HEK293 (cell line): ENCODE results near the gene SLC25A14.
"Not testable (repeated sequence)": the region's sequence is repeated elsewhere in the genome, so short reads cannot be mapped to it uniquely, and the experiment has no call there.

Experiments used
- CTCF ChIA-PET: fragments of 350-600 bp; formaldehyde crosslinking; extraction: SDS; loops from one replicate; lab custom pipeline; 2021; ENCODE audit warnings: antibody characterized with exemption; lab: Yijun Ruan, JAX
- POLR2A ChIA-PET: fragments of 300-600 bp; formaldehyde crosslinking; extraction: SDS; loops from one replicate; lab custom pipeline; 2020; ENCODE audit warnings: antibody characterized with exemption, inconsistent platforms; lab: Yijun Ruan, JAX
- H3K27ac ChIP-seq: fragments of 200-500 bp; sonication (Bioruptor generic); 2 replicates; pipeline ENCODE4 v1.5.1; 2014; ENCODE audit warnings: low read depth, low read length, control low read depth, inconsistent platforms; ENCODE audit errors: extremely low read depth
- H3K36me3 ChIP-seq, 2 experiments: fragments of 200-500 bp in 1 of 2; sonication (Bioruptor generic) in 1 of 2; 1 replicate in 1 of 2; 2 replicates in 1 of 2; pipeline ENCODE4 v1.5.1; 2014 to 2017; ENCODE audit warnings: inconsistent platforms in 2 of 2, low read length in 2 of 2; ENCODE audit not compliant: control insufficient read depth in 2 of 2, insufficient read depth in 1 of 2
- H3K4me1 ChIP-seq: fragments of 200-500 bp; sonication (Bioruptor generic); 2 replicates; pipeline ENCODE4 v1.5.1; 2014; ENCODE audit warnings: mild to moderate bottlenecking, low read length, inconsistent platforms; ENCODE audit not compliant: control insufficient read depth, insufficient read depth
- H3K4me3 ChIP-seq: 2 replicates; pipeline ENCODE4 v1.5.1; 2011; ENCODE audit warnings: low read depth, mild to moderate bottlenecking, control low read depth, low read length, moderate library complexity
- H3K9me3 ChIP-seq: fragments of 200-500 bp; sonication (Bioruptor generic); 2 replicates; pipeline ENCODE4 v1.5.1; 2014; ENCODE audit warnings: low read depth, low read length, inconsistent platforms; ENCODE audit not compliant: control insufficient read depth, insufficient read depth
- KLF8 ChIP-seq: fragments of 450-650 bp; formaldehyde crosslinking; IDR thresholded peaks from 2 replicates; pipeline ENCODE4 v1.5.1; 2016; ENCODE audit warnings: missing biosample characterization, missing genetic modification characterization
- PRDM1 ChIP-seq: fragments of 450-650 bp; formaldehyde crosslinking; IDR thresholded peaks from 2 replicates; pipeline ENCODE4; 2016; ENCODE audit warnings: missing biosample characterization, missing genetic modification characterization
- SP3 ChIP-seq: fragments of 450-650 bp; formaldehyde crosslinking; IDR thresholded peaks from 2 replicates; pipeline ENCODE4 v1.5.1; 2016; ENCODE audit warnings: missing biosample characterization, missing genetic modification characterization
- ZNF146 ChIP-seq: fragments of 450-650 bp; formaldehyde crosslinking; IDR thresholded peaks from 2 replicates; pipeline ENCODE4 v1.5.1; 2016; ENCODE audit warnings: missing biosample characterization, missing genetic modification characterization
- ZNF155 ChIP-seq: fragments of 450-650 bp; formaldehyde crosslinking; IDR thresholded peaks from 2 replicates; pipeline ENCODE4 v1.5.1; 2016; ENCODE audit warnings: missing biosample characterization, missing genetic modification characterization
- ZNF19 ChIP-seq: fragments of 450-650 bp; formaldehyde crosslinking; IDR thresholded peaks from 2 replicates; pipeline ENCODE4; 2016; ENCODE audit warnings: missing biosample characterization, missing genetic modification characterization, low read depth
- ZNF214 ChIP-seq: fragments of 450-650 bp; formaldehyde crosslinking; IDR thresholded peaks from 2 replicates; pipeline ENCODE4 v1.5.1; 2017; ENCODE audit warnings: missing biosample characterization, mild to moderate bottlenecking, missing genetic modification characterization, borderline replicate concordance
- ZNF416 ChIP-seq: fragments of 450-650 bp; formaldehyde crosslinking; IDR thresholded peaks from 2 replicates; pipeline ENCODE4 v1.5.1; 2016; ENCODE audit warnings: missing biosample characterization, missing genetic modification characterization
- ZNF433 ChIP-seq: fragments of 450-650 bp; formaldehyde crosslinking; IDR thresholded peaks from 2 replicates; pipeline ENCODE4 v1.5.1; 2016; ENCODE audit warnings: missing biosample characterization, missing genetic modification characterization, low read depth
- ZSCAN16 ChIP-seq: fragments of 450-650 bp; formaldehyde crosslinking; IDR thresholded peaks from 2 replicates; pipeline ENCODE4 v1.5.1; 2016; ENCODE audit warnings: missing biosample characterization, missing genetic modification characterization
- TF ChIP-seq, protein P1 (sequence below): fragments of 450-650 bp; formaldehyde crosslinking; conservative IDR thresholded peaks from 2 replicates; pipeline ENCODE4 v1.5.1; 2016; ENCODE audit warnings: low read depth, missing biosample characterization, missing genetic modification characterization

Gene SLC25A14

DNA sequence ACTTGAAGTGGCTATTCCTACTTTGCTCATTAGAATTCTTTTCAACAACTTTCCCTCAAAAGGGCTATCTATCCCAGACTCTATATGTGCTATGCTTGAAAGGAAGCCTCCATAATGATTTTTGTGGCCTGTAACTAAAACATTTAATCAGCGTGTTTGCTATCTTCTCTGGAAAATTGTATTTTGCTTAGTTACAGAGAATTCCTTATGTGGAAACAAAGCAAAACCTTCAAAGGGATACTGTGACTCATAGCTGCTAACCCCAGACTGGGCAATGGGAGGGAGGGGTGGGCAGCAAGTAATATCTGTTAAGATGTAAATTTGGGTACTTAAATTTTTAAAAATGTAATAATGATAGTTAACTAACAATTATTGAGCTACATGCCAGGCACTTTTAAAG, 3.7 kb downstream of the SLC25A14 start:
- Histone ChIP-seq H3K9me3 (no peaks in the 10 kb centered on the region), H3K36me3 (no peaks in the 10 kb centered on the region), H3K27ac (no peak overlapping the region), H3K4me3 (no peak overlapping the region), H3K4me1 (no peaks in the 10 kb centered on the region)
- ChIA-PET POLR2A (no interaction called here), CTCF (interaction anchor here (1.3 kb wide), 1 partner anchor 13 kb away, joined by 8 read pairs; no protein-coding TSS in a partner anchor)
- TF ChIP-seq ZNF19 (tag by site-specific recombination) = no peak

DNA sequence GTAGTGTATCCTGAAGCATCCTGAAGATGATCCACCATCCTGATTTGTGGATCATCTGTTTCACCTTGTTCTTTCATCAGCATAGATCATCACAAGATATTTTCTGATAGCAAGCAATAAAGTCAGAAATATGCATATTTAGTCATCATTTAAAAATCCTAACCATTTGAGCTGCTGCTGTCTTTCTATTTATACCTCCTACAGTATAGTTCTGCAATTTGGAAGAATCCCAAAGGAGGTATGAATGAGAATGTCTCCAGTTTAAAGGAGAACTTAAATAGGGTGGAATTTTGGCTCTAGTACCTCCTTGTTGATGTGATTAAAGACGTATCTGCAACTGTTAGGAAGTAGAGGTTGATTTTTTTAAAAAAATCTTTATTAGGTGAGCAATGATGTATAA, 7.6 kb downstream of the SLC25A14 start:
- POLR2A ChIA-PET = no interaction called here
- H3K27ac ChIP-seq = no peak overlapping the region
- no peak for TF ChIP-seq SP3 (tag by site-specific recombination)
- TF ChIP-seq ZNF214 (tag by site-specific recombination) = no peak
- TF ChIP-seq, all 188 proteins: peak for 0
- H3K9me3 ChIP-seq = no peaks in the 10 kb centered on the region
- peaks cover 9 to 20% of the 10 kb centered on the region in 2 experiments; a peak in 2 of 3 replicates for H3K36me3 ChIP-seq
- no peaks in the 10 kb centered on the region for H3K4me1 ChIP-seq
- no peak overlapping the region for H3K4me3 ChIP-seq
- CTCF ChIA-PET = no interaction called here

DNA sequence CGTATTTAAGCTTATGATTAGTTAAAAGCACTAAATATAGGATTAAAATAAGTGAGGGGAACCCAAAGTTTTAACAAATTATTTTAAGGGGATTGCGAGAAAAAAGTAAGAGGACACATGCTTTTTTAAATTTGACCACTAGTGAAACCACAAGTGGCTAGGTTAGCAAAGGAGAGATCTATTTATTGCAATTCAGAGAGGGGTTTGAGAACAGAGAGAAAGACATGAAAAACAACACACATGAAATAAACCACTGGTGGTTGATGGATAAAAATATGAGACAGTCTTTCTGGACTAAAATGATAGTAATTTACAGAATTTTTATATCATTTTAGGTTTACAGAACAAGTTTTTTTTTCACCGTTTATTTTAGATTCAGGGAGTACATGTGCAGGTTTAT, 11.8 kb downstream of the SLC25A14 start:
- peaks cover 9 to 20% of the 10 kb centered on the region in 2 experiments; a peak in 2 of 3 replicates for H3K36me3 ChIP-seq
- H3K27ac ChIP-seq = no peak overlapping the region
- H3K4me1 ChIP-seq = no peaks in the 10 kb centered on the region
- POLR2A ChIA-PET = no interaction called here
- CTCF ChIA-PET = no interaction called here
- TF ChIP-seq, protein P1, sequence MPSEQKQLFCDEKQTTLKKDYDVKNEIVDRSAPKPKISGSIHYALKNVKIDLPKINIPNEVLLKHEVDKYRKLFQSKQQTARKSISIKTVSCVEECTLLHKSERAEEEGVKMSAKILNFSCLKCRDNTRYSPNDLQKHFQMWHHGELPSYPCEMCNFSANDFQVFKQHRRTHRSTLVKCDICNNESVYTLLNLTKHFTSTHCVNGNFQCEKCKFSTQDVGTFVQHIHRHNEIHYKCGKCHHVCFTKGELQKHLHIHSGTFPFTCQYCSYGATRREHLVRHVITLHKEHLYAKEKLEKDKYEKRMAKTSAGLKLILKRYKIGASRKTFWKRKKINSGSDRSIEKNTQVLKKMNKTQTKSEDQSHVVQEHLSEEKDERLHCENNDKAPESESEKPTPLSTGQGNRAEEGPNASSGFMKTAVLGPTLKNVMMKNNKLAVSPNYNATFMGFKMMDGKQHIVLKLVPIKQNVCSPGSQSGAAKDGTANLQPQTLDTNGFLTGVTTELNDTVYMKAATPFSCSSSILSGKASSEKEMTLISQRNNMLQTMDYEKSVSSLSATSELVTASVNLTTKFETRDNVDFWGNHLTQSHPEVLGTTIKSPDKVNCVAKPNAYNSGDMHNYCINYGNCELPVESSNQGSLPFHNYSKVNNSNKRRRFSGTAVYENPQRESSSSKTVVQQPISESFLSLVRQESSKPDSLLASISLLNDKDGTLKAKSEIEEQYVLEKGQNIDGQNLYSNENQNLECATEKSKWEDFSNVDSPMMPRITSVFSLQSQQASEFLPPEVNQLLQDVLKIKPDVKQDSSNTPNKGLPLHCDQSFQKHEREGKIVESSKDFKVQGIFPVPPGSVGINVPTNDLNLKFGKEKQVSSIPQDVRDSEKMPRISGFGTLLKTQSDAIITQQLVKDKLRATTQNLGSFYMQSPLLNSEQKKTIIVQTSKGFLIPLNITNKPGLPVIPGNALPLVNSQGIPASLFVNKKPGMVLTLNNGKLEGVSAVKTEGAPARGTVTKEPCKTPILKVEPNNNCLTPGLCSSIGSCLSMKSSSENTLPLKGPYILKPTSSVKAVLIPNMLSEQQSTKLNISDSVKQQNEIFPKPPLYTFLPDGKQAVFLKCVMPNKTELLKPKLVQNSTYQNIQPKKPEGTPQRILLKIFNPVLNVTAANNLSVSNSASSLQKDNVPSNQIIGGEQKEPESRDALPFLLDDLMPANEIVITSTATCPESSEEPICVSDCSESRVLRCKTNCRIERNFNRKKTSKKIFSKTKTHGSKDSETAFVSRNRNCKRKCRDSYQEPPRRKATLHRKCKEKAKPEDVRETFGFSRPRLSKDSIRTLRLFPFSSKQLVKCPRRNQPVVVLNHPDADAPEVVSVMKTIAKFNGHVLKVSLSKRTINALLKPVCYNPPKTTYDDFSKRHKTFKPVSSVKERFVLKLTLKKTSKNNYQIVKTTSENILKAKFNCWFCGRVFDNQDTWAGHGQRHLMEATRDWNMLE (tag by site-specific recombination) = no peak
- H3K4me3 ChIP-seq = no peak overlapping the region
- H3K9me3 ChIP-seq = no peaks in the 10 kb centered on the region

DNA sequence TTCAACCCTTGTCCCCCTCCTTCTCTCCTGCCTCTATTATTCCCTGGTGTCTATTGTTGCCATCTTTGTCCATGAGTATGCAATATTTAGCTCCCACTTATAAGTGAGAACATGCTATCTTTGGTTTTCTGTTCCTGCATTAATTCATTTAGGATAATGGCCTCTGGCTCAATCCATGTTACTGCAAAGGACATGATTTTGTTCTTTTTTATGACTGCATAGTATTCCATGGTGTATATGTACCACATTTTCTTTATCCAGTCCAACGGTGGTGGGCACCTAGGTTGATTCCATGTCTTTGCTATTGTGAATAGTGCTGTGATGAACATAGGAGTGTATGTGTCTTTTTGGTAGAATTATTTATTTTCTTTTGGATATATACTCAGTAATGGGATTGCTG, 12.3 kb downstream of the SLC25A14 start:
- H3K9me3 ChIP-seq, H3K4me3 ChIP-seq, POLR2A ChIA-PET, CTCF ChIA-PET, H3K27ac ChIP-seq, H3K4me1 ChIP-seq: not testable (repeated sequence)
- TF ChIP-seq ZNF146 (tag by site-specific recombination) = peak; percentile 66
- H3K36me3 ChIP-seq = peaks cover 9 to 20% of the 10 kb centered on the region in 2 experiments; a peak in 2 of 3 replicates

DNA sequence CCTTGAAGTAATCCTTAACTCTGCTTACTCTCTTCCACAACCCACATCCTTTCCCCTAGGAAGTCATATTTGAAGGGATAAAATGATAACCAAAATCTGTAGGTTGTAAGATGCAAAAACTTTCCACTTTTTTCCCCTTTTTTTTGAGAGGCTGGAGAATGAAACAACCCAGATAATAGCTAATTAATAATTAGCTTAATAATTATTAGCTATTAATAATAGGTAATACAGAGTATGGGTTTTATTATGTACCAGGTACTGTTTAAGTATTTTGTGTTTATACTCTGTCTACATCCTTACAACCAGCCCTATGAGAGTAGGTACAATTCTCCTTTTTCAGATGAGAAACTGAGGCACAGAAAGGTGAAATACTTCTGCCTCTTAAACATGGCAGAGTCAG, 36.4 kb downstream of the SLC25A14 start:
- ChIA-PET CTCF (interaction anchor here (0.7 to 1.2 kb wide), 2 partner anchors 17 to 511 kb away, joined by 4 to 6 read pairs; no protein-coding TSS in a partner anchor), POLR2A (no interaction called here)
- Histone ChIP-seq H3K4me3 (no peak overlapping the region), H3K36me3 (peaks cover 0 to 14% of the 10 kb centered on the region in 2 experiments; a peak in 1 of 3 replicates), H3K9me3 (no peaks in the 10 kb centered on the region), H3K27ac (no peak overlapping the region), H3K4me1 (no peaks in the 10 kb centered on the region)
- no peak for TF ChIP-seq ZSCAN16 (tag by site-specific recombination)
- TF ChIP-seq PRDM1 (tag by site-specific recombination) = no peak
- TF ChIP-seq ZNF155 (tag by site-specific recombination) = no peak
- TF ChIP-seq ZNF416 (tag by site-specific recombination) = no peak
- TF ChIP-seq KLF8 (tag by site-specific recombination) = no peak
- no peak for TF ChIP-seq ZNF433 (tag by site-specific recombination)
- TF ChIP-seq ZNF214 (tag by site-specific recombination) = no peak
